ENCODE data around the gene STOX1.
"Not testable (repeated sequence)": the region's sequence is repeated elsewhere in the genome, so short reads cannot be mapped to it uniquely, and the experiment has no call there.

Gene STOX1, protein sequence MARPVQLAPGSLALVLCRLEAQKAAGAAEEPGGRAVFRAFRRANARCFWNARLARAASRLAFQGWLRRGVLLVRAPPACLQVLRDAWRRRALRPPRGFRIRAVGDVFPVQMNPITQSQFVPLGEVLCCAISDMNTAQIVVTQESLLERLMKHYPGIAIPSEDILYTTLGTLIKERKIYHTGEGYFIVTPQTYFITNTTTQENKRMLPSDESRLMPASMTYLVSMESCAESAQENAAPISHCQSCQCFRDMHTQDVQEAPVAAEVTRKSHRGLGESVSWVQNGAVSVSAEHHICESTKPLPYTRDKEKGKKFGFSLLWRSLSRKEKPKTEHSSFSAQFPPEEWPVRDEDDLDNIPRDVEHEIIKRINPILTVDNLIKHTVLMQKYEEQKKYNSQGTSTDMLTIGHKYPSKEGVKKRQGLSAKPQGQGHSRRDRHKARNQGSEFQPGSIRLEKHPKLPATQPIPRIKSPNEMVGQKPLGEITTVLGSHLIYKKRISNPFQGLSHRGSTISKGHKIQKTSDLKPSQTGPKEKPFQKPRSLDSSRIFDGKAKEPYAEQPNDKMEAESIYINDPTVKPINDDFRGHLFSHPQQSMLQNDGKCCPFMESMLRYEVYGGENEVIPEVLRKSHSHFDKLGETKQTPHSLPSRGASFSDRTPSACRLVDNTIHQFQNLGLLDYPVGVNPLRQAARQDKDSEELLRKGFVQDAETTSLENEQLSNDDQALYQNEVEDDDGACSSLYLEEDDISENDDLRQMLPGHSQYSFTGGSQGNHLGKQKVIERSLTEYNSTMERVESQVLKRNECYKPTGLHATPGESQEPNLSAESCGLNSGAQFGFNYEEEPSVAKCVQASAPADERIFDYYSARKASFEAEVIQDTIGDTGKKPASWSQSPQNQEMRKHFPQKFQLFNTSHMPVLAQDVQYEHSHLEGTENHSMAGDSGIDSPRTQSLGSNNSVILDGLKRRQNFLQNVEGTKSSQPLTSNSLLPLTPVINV
- long read RNA-seq, donor 1, partial matches to known transcripts = 0 of 2 reads
- long read RNA-seq, donor 1, other reads (novel, unspliced or antisense) = 0 of 2 reads
- long read RNA-seq, donor 2, partial matches to known transcripts = 0 of 2 reads
- long read RNA-seq, donor 2, other reads (novel, unspliced or antisense) = 0 of 2 reads
- long read RNA-seq, donor 3, partial matches to known transcripts = 0 of 1 reads
- long read RNA-seq, donor 3, other reads (novel, unspliced or antisense) = 0 of 1 reads
- long read RNA-seq, donor 4, partial matches to known transcripts = 0 of 2 reads
- long read RNA-seq, donor 4, other reads (novel, unspliced or antisense) = 0 of 2 reads
- long read RNA-seq, donor 5, partial matches to known transcripts = 0 of 2 reads
- long read RNA-seq, donor 5, other reads (novel, unspliced or antisense) = 0 of 2 reads
- long read RNA-seq, donor 6, partial matches to known transcripts = 0 of 2 reads
- long read RNA-seq, donor 6, other reads (novel, unspliced or antisense) = 0 of 2 reads
- long read RNA-seq, donor 7, partial matches to known transcripts = 0 of 1 reads
- long read RNA-seq, donor 7, other reads (novel, unspliced or antisense) = 0 of 1 reads
- long read RNA-seq, donor 8 = 0 reads

DNA sequence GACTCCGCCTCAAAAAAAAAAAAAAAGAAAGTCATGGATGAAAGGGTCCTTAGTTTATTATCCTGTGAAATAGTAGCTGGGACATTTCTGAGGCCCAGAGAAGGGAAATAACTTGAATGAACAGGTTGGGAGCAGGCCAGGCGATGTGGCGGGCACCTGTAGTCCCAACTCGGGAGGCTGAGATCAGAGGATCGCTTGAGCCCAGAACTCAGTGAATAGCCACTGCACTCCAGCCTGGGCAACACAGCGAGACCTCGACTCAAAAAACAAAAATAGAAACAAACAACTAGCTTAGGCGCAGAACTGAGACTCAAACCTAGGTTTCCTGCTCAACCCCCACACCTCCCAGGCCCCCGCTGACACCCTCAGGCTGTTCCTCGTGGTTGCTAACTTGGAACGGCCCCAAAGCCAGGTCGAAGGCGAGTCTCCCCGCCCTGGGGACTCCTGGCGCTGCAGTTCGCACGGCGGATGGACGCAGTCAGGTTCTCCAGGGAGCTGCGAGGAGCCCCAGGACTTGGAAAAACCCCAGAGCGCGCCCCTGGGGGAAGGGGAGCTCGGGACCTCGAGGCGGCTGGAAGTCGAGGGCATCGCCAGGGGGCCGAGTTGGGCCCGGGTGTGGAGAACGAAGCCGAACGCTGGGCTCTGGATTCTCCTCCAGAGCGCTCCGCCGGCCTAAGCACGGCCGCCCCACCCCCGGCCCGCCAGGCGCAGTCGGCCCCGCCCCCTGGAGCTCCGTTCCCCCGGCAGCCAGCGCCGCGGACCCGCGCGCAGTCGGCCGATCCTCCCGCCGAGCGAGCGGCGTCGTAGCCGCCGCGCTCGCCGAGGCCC, at the start of gene STOX1:
Gene STOX1 (plus strand): TSS at position 768 of the 828 bp plus-strand sequence. CDS start 93 bp downstream, outside the sequence.
- DNase-seq = peak; percentile 90

DNA sequence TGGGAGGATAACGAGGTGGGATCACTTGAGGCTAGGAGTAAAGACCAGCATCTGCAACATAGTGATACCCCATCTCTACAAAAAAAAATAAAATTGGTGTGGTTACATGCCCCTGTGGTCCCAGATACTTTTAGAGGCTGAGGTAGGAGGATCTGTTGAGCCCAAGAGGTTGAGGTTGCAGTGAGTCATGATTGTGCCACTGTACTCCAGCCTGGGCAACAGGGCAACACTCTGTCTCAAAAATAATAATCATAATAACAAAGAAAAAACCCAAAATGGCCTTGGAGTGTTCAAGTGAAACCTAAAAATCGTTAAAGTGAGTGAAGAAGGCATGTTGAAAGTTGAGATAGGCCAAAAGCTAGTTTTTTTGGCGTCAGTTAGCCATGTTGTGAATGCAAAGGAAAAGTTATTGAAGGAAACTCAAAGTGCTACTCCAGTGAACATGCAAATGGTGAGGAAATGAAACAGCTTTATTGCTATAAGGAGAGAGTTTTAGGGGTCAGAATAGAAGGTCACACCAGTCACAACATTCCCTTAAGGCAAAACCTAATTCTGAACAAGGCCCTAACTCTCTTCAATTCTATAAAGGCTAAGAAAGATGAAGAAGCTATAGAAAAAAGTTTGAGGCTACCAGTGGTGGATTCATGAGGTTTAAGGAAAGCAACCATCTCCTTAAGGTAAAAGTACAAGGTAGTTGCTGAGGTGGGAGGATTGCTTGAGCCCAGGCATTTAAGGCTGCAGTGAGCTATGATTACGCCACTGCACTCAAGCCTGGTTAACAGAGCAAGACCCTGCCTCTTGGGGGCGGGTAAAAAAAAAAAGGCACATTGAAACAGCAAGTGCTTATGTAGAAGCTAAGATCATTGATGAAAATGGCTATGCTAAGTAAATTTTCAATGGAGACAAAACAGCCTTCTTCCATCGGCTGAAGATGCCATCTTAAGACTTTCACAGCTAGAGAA, 45.4 kb upstream of the STOX1 start:
- DNase-seq = no peak

DNA sequence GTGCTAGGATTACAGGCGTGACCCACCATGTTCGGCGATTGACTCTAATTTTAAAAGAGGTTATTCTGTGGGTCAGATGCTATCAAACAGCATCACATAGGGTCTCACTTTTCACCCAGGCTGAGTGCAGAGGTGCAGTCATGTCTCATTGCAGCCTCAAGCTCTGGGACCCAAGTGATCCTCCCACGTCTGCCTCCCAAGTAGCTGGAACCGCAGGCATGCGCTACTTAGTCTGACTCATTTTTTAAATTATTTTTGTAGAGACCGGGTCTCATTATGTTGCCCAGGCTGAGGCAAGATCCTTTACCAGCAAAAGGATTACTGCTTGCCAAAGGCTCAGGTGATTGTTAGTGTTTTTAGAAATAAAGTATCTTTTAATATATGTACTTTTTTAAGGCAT, 42.9 kb upstream of the STOX1 start:
- DNase-seq = no peak

DNA sequence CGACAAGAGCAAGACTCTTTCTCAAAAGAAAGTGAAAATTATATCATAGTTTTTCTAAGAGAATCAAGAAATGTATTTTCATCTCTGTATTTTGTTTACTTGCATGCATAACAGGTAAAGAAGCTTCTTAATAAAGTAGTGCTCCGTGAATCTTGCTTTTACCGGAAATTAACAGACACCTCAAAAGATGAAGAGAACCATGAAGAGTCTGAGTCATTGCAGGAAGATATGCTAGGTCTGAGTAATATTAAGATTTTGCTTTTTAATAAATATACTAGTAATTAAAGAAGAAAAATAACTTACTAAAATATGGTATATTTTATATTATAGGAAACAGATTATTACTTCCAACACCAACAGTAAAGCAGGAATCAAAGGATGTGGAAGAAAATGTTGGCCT, 39.5 kb upstream of the STOX1 start:
- DNase-seq = no peak

DNA sequence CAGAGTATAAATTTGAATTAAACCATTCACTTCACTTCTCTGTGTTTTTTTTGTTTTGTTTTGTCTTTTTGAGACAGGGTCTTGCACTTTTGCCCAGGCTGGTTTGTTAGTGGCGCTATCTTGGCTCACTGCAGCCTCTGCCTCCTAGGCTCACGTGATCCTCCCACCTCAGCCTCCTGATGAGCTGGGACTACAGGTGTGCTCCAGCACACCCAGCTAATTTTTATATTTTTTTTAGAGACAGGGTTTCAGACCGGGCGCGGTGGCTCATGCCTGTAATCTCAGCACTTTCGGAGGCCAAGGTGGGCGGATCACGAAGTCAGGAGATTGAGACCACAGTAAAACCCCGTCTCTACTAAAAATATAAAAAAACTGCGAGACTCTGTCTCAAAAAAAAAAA, 36.9 kb upstream of the STOX1 start:
- DNase-seq = no peak

DNA sequence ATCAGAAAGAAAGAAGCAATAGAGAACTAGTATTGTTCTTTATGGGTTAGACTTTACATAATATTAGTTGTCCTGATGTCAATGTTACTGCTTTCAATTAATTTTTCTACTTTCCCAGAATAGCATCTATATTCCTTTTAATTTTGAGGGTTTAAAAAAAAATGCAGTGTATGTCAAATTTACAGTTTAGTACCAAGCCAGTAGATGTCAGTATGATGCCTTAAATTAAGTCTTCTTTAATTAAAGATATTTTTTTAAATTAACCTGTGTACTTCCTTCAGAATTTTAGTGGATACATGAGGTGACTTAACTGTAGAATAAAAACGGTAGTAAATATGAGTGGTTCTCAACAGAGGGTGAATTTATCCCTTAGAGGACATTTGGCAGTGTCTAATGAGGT, 35.2 kb upstream of the STOX1 start:
- no peak for DNase-seq

DNA sequence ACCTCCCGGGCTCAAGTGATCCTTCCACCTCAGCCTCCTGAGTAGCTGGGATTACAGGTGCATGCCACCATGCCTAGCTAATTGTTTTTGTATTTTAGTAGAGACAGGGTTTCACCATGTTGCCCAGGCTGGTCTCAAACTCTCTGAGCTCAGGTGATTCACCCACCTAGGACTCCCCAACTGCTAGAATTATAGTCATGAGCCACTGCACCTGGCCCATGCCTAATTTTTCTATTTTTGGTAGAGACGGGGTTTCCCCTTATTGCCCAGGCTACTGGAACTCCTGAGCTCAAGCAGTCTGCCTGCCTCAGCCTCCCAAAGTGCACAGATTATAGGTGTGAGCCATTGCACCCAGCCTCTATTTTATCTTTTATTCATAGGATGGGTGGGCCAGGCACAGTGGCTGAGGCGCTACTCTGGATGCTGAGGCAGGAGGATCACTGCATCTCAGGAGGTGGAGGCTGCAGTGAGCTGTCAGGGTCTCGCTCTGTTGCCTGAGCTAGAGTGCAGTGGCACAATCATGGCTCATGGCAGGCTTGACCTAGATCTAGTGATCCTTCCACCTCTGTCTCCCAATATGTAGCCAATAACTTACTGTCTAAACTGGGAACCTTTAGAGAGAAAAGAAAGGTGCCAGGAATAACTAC, 31.3 kb upstream of the STOX1 start:
- no peak for DNase-seq

DNA sequence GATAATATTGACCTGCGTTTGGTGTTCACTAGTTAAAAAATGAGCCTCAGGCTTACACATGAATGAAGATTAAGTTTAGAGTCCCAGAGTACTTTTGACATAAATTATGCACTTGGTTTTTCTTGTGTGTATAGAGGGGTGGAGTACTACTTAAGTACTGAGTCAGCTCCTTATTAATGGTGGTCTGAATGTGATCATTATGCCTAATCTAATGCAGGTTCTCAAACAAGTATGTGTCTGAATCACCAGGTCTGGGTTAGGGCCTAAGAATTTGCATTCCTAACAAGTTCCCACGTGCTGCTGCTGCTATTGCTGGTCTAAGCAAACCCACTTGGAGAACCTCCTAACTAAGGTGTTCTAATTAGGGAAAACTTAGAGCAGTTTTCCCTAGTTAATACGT, 30.7 kb upstream of the STOX1 start:
- DNase-seq = no peak

DNA sequence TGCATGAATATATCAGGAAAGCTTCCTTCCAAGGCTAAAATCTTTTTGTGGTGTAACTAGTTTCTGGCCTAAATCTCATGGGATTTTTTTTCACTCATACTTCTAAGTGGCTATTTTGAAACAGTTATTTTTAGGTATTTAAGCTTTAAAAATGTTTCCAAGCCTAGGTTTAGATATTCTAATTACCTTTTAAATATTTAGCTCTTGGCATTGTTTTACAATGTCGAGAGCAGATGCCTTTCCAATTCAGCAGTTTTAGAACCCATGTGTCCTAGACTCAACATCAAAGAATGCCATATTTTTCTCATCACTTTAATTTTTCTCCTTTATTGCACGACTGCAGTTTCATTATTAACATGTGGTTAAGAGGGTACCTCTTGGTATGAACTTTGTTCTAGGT, 27.1 kb upstream of the STOX1 start:
- DNase-seq = no peak

DNA sequence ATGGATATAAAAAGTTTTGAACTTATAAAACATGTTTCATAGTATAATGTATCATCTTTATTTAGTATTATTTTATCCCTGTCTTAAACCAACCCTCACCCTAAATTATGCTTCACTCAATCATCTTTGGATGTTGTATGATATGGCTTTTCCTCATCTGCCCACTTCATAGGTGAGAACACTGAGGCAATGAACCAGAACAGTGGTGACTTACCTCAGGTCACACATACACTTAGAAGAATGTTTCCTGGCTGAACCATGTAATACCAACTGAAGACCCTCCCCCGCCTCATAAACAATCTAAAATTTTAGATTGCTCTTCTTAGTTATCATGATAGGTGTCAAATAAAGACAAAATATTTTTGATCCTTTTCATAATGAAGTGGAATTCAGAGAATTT, 22.6 kb upstream of the STOX1 start:
- DNase-seq = no peak

DNA sequence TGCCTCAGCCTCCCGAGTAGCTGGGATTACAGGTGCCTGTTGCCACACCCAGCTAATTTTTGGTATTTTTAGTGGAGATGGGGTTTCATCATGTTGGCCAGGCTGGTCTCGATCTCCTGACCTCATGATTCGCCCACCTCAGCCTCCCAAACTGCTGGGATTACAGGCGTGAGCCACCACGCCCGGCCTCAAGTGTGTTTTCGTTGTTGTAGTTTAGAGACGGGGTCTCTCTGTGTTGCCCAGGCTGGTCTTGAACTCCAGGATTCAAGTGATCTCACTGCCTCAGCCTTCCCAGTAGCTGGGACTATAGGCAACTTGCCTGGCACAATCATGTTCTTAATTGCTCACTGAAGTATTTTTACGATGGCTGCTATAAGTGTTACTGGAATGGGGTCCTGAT, 16.5 kb upstream of the STOX1 start:
- DNase-seq = not testable (repeated sequence)

DNA sequence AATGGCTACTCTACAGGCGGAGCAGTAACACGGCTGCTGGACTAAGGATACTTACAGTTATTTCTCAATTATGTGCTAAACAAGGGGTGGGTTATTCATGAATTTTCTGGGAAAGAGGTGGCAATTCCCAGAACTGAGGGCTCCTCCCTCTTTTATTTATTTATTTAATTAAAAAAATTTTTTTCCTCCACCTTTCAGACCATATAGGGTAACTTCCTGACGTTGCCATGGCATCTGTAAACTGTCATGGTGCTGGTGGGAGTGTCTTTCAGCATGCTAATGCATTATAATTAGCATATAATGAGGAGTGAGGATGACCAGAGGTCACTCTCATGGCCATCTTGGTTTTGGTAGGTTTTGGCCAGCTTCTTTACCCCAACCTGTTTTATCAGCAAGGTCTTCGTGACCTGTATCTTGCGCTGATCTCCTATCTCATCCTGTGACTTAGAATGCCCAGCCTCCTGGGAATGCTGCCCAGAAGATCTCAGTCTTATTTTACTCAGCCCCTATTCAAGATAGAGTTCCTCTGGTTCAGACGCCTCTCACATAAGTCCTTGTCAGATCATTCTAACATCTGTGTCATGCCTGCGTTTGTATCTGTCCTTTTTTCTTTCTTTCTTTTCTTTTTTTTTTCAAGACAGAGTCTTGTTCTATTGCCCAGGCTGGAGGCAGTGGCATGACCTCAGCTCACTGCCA, 15.9 kb upstream of the STOX1 start:
- DNase-seq = no peak

DNA sequence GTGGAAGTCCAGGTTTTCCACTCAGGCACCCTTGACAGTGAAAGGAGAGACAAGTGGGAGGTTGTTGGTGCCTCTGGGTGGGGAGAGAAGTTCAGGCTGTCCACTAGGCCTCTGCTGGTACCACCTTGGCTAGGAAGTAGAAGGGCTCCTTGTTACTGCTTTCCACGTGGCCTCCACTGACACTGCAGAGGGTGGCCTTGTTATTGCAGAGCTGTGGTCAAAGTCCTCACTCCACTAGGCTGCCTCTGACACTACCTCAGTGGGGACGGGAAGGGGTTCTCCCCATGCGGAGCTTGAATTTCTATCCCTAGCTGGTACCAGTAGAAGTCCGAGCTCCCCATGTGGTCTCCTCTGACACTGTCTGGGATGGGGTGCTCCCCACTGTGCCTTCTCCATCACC, 14.9 kb upstream of the STOX1 start:
- DNase-seq = no peak

DNA sequence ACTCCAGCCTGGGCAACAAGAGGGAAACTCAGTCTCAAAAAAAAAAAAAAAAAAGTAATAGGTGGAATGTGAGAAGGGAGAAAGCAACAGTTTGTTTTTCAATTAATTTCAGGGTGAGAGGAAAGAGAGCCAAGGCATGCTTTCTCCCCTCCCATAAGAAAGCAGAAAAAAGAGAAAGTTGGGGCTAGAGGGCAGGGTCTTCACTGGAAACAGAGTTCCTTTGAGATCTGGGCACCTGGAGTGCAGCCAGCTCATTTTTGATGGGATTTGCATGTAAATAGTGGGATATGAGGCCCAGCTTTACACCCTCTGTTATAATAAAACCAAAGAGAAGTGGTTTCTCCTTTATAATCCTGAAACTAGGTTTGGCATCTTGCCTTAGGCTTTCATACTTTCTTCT, 13.8 kb upstream of the STOX1 start:
- no peak for DNase-seq

DNA sequence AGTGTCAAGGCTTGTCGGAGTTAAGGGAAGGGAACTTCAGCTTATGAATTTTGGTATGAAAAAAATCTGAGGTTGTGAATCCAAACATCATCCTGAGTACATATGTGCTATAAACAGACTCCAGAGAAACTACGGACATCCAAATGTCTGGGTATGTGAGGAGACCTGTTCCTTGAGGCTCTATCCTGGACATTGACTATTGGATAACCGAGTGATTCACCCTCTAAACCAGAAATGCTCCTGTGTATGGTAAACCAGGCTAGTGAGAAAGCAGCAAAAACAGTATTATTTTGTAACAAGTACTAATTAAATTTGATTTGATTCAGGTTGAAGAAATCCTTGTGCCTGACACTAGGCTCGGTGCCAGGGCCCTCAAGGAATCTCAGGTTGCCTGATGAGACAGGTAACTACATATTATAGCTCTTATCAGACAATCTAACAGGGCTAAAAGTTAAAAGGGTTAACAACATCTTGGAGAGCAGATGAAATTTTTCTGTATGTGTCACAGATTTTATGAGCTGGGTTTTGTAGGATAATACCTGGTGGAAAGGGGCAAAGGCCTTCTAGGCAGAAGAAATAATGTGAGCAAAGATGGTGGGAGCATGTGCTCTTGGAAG, 10.4 kb upstream of the STOX1 start:
- DNase-seq = no peak

DNA sequence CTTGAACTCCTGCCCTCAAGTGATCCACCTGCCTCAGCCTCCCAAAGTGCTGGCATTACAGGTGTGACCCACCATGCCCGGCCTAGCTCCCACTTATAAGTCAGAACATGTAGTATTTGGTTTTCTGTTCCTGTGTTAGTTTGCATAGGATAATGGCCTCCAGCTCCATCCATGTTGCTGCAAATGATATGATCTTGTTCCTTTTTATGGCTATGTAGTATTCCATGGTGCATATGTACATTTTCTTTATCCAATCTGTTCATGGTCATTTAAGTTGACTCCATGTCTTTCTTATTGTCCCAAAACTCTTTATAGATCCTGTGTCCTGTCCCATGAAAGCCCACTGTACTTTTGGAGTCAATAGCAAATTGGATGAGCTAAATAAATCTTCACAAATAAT, 7.0 kb upstream of the STOX1 start:
- not testable (repeated sequence) for DNase-seq

DNA sequence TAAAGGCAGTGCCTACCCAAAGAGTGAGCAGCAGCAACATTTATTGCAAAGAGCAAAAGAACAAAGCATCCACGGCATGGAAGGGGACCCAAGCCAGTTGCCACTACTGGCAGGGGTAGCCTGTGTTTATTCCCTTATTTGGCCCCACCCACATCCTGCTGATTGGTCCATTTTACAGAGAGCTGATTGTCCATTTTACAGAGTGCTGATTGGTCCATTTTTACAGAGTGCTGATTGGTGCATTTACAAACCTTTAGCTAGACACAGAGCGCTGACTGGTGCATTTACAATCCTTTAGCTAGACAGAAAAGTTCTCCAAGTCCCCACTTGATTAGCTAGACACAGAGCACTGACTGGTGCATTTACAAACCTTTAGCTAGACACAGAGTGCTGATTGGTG, 4.7 kb upstream of the STOX1 start:
- not testable (repeated sequence) for DNase-seq

DNA sequence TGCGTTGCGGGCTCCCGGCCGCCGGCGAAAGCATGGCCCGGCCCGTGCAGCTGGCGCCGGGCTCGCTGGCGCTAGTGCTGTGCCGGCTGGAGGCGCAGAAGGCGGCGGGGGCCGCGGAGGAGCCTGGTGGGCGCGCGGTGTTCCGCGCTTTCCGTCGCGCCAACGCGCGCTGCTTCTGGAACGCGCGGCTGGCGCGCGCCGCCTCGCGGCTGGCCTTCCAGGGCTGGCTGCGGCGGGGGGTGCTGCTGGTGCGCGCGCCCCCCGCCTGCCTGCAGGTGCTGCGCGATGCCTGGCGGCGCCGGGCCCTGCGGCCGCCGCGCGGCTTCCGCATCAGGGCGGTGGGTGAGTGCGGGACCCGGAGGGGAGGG, 245 bp downstream of the STOX1 start:
- not testable (repeated sequence) for DNase-seq
